GM18861 (cell line): ENCODE data around the gene PNPT1.
A peak's percentile ranks its signal among the peaks of the same experiment; 100 is the strongest.
"Not testable (repeated sequence)": the region's sequence is repeated elsewhere in the genome, so short reads cannot be mapped to it uniquely, and the experiment has no call there.

ENCODE experiments used
- ATAC-seq: cut with Tn5 transposase; IDR thresholded peaks from one replicate; pipeline ENCODE4 v1.9.1; 2021; ENCODE audit not compliant: unreplicated experiment

Gene PNPT1

DNA sequence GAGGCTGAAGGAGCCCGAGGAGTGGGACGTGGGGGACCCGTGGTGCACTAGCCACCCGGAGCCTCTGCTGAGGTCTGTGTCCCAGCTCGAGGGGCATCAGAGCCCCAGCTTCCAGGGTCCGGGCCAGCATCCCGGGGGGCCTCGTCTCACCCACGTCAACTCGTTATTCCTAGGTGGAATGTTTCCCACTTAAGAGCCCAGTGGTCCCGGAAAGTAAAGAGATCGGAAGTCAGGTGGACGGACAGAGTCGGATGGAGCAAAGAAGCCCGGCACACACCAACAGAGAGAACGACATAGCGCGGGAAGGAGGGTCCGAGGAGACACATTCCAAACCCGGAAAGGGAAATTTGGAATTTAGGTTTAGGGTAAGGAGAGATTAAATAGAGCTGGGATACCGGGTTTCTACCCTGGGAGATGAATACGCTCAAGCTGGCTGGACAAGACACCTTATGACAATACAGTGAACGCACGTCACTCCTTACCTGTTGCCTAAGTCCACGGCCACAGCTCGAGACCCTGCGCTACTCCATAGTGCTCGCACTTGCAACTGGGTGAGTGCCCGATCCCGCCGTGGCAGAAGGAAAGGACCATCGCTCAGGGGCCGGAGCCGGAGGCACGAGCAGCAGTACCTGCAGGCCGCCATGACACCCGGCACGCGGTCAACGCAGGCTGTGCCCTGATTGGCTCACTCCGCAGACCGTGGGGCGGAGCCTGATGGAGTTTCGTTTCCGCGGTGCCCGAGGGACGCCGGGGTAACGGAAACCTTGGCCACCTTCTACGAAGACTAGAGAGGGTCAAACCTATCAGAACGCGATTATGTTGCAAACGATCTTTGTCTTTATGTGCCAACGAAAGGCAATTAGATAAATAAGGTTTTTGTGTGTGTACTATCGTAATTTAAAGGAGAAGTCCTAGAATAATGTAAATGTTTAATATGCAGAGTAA lies at the start of gene PNPT1:
Gene PNPT1 (minus strand): TSS at position 664 of the 945 bp plus-strand sequence. CDS start 21 bp downstream, at position 643.
- ATAC-seq, result peak; percentile 100

DNA sequence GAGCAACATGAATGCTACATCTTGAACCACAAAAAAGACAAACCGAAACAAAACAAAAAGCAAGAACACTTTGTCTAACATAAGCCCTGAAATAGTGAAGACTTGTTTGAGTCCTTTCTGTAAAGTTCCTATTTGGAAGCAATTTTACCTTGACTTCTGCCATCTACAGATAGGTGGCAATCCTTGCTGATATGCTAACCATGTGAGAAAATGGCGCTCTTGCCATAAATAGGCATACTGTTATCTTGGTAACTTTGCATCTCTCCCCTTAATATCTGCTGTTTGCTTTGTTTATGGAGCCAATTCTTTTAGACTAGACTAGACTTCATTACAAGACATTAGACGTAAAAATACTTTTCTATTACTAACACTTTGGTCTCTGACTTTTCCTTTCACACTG lies 49.4 kb upstream of the PNPT1 start:
- ATAC-seq, result no peak

DNA sequence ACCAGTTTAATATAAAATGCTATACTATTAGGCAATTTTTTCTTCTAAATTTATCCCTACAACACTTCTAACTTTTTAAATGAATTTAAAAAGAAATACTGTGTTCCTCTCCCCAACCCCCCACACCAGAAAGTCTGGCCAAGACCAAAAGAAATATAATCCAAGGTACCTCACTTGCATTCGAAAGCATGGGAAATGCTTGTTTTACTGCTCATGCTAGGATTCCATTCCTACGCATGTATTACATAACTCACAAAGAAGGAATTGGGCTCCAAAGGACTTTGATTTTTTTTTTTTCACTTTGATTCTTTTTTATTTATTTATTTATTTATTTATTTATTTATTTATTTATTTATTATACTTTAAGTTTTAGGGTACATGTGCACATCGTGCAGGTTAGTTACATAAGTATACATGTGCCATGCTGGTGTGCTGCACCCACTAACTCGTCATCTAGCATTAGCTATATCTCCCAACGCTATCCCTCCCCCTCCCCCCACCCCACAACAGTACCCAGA lies 42.4 kb upstream of the PNPT1 start:
- not testable (repeated sequence) for ATAC-seq

GRCh38 chr2:55734726-55735125 lies 41.1 kb upstream of the PNPT1 start:
- ATAC-seq, result no peak

GRCh38 chr2:55733335-55733734 lies 39.7 kb upstream of the PNPT1 start:
- no peak for ATAC-seq

- ATAC-seq, result no peak
These were observed 39.2 kb upstream of the PNPT1 start for GRCh38 chr2:55732854-55733253.

GRCh38 chr2:55729136-55729685 lies 35.6 kb upstream of the PNPT1 start:
- ATAC-seq, result no peak

DNA sequence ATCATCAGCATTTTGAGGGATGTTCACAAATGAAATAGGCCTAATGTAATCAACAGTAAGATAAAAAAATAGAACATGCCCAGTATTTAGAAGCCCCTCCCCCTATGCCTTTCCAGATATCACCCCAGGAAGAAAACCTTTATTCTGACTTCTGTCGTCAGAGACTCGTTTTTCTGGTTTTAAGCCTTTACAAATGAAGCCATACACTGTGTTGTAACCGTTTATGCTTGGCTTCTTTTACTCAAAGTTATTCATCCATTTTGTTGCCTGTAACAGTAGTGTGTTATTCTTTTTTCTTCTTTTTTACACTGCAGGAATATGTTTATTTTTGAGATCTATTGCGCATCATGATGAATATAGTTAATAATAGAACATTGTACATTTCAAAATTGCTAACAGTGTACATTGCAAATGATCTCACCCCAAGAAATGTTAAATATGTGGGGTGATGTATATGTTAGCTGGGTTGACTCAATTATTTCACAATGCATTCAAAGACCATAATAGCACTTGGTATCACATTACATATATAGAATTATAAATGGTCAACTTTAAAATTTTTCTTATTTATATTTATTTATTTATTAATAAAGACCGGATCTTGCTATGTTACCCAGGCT lies 28.1 kb upstream of the PNPT1 start:
- no peak for ATAC-seq

GRCh38 chr2:55720417-55720816 lies 26.8 kb upstream of the PNPT1 start:
- ATAC-seq, result no peak

DNA sequence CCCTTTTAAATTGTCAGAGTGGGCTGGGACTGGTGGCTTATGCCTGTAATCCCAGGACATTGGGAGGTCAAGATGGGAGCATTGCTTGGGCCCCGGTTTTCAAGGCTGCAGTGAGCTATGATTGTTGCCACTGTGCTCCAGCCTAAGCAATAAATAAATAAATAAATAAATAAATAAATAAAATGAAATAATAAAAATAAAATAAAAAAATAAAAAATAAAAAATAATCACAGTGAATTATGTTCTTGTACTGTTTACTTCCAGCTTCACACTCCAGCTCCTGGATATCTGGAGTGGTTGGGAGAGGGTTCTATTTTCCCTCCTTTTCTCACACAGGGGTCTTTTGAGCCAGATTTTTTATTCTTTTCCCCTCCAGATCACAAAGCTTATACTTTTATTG lies 26.2 kb upstream of the PNPT1 start:
- no peak for ATAC-seq

DNA sequence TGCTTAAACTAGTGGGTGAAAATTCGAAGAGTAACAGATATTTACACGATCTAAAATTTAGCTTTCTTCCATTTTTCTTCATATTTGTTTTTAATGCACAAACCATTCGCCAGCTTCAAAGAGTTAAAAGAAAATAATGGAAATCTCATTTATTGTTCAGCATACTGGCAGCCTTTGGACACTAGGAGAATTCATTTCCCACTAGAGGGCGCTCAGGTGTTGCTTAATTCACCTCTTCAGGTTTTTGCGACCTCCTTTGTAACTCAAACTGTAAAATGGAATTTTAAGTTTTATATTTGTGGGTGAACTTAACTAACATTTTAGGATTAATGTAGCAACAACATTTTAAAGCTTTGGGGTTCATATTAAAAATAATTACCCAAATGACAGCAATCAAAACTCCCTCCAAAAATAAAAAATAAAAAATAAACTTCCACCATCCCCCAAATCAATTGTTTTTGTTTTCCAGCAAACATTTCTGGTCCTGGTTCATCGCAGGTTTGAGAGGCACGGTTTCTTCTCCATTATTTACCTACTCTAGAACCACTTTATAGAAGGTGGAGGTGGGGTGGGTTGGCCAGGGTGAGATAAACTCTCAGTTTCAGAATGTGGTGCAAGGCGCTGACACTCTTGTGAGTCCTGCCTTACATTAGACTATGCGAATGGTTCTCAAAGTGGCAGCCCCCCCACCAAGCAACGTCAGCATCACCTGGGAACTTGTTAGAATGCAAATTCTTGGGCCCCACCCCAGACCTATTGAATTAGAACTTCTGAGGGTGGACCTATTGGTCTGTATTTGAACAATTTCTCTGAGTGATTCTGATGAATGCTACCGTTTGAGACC lies 24.7 kb upstream of the PNPT1 start:
- no peak for ATAC-seq

DNA sequence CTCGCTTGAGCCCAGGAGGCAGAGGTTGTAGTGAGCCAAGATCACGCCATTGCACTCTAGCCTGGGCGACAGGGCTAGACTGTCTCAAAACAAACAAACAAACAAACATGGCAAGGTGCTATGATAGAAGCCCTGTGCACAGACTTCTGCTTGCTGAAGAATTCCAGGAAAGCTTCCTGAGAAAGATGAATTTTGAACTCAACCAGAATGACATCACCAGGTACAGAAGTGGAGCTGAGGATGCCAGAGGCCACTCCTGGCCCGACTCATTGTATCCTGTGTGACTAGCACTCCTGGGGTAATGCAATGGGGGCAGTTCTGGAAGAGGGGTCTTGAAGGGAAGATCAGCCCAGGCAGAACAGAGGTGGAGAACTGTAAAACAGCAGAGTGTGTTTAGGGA lies 22.0 kb upstream of the PNPT1 start:
- no peak for ATAC-seq

- not testable (repeated sequence) for ATAC-seq
These were observed 21.5 kb upstream of the PNPT1 start for GRCh38 chr2:55715178-55715577.

DNA sequence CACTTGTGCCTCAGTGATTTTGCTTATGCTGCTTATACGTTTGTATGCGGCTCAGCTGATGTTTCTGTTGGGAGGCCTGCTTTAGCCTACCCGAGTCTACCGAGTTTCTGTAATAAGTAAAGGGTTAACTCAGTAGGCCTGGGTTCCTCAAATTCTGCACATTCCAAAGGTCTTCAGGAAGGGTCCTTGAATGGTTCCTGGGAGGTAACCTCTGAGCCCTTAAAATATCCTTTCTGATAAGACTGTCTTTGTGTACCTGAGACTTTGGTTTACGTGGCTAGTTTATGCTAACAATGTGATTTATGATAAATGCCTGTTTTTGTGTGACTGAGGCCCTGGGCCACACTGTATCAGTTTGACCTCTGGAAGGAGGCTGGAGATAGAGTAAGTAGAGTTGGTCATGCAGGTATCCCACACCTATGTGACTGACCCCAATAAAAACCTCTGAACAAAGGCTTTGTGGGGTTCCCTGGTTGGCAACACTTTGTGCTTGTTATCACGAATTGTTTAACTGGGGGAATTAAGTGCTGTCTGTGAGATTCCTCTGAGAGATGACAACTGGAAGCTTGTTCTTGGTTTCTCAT lies 18.9 kb upstream of the PNPT1 start:
- ATAC-seq, result no peak

DNA sequence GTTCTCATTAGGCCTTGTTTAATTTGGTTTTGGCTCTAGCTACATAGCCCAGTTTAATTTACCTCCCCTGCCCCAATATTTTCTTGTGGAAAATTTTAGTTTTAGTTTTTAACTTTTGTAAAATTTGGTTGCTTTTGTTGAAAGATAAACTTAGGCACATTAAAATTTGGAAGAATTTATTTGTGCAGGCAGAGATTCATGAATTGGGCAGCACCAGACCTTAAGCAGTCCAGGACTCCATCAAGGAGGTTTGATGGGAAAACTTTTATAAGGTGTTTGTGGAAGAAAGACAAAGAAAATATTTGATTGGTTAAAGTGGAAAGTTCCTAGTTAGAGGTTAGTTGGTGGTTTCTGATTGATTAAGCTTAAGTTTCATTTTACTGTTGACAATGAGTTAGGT lies 16.4 kb upstream of the PNPT1 start:
- no peak for ATAC-seq

DNA sequence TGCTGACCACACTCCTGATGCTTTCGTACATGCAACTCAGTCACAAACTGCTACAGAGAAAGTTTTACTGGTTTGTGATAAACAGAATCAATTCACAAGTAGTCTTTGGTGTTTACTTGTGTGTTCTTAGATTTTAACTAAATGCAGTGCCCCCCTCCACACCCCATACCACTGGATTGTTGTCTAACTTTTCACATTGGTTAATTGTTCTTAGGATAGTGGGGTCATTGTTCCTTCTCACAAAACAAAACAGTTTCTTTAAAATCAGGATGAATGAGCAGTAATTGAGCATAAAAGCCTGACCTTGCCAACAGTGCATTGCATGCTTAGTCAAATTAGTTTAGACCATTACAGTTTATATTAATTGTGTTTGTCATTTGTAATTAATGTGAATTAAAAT lies 14.1 kb upstream of the PNPT1 start:
- ATAC-seq, result no peak

- ATAC-seq, result not testable (repeated sequence)
These were observed 12.6 kb upstream of the PNPT1 start for GRCh38 chr2:55706258-55706657.

GRCh38 chr2:55705027-55705653 lies 11.5 kb upstream of the PNPT1 start:
- no peak for ATAC-seq

DNA sequence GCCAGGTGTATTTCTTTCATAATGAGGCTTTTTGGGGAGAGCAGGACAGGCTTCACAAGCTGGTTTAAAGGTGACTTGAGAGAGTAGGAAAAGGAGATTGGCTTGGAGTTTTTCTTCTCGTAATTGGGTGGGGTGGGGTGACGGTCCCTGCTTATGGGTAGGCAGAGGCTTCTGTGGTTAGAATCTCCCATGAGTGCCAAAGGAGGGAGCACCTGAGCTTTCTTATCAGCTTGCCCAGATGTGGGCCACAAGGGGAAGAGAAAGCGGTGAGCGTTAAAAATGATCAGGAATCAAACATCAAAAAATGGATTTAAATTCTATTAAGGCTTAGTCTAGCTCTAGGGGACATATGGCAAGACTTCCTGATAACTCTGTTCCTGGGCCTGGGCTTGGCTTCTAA lies 9.7 kb upstream of the PNPT1 start:
- no peak for ATAC-seq

DNA sequence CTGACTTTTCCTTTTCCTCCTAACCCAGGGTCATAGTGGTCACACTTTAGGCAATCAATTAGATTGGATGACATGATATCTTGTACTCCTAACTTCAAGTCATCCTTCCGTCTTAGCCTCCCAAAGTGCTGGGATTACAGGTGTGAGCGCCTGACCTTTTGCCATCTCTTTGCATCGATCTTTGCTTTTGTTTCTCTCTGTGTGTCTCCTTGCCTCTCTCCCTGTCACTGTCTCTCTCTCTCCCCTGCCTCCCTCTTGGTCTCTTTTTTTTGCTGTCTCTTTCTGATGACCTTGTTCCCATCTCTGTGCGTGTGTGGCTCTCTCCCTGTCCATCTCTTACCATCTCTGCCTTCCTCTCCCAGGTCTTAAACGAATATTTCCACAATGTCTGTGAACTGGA lies 904 bp downstream of the PNPT1 start:
- not testable (repeated sequence) for ATAC-seq
